Measurements from ENCODE around the gene SINHCAF.

Gene SINHCAF

GRCh38 chr12:31331242-31331641 is 5.3 kb upstream of the SINHCAF start:
- no peak for DNase-seq
- no peak for ATAC-seq

GRCh38 chr12:31326736-31327659 is 1.0 kb upstream of the SINHCAF start:
- no peak for DNase-seq
- no peak for ATAC-seq

- DNase-seq (no peak), ATAC-seq (no peak)
Observed at GRCh38 chr12:31325524-31325875, 450 bp downstream of the SINHCAF start.

DNA sequence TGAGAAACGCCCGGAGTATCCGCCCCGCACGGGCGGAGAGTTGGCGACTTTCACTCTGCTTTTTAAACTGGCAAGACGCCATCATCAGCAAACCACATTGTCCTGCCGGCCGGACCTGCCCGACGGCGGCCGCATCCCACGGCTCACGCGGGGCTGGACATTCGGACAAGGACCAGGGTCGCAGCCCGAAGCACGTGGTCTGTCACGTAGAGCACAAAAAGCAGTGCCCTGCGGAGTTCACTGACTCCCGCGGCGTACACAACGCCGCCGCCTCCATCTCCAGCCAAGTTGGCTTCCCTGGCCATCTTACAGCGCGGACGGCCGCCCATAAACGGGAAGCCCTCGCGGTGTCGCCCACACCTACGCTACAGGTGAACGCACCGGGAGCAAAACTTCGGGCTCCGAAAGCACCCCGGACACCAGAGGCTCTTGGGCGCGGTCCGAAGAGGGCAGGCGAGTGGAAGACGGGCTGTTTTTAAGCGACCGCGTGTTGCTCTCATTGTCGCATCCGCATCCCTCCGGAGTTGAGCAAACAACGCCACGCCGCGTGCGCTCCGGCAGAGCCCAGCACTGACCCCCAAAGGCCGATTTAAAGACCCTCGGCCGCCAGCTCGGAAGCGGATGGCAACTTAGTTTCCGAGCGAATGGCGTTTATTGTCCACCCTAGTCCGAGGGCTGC is 966 bp downstream of the SINHCAF start:
- peak; percentile 51 for DNase-seq
- no peak for ATAC-seq

- ATAC-seq (peak; percentile 44), DNase-seq (peak; percentile 71)
Observed at GRCh38 chr12:31324116-31324844, 1.7 kb downstream of the SINHCAF start.

- DNase-seq (peak; percentile 64), ATAC-seq (peak; percentile 25)
Observed at GRCh38 chr12:31323391-31324115, 2.4 kb downstream of the SINHCAF start.

- no peak for DNase-seq
- no peak for ATAC-seq
Observed at GRCh38 chr12:31322801-31323207, 3.1 kb downstream of the SINHCAF start.

- no peak for ATAC-seq
Observed at GRCh38 chr12:31321897-31322228, 4.1 kb downstream of the SINHCAF start.

DNA sequence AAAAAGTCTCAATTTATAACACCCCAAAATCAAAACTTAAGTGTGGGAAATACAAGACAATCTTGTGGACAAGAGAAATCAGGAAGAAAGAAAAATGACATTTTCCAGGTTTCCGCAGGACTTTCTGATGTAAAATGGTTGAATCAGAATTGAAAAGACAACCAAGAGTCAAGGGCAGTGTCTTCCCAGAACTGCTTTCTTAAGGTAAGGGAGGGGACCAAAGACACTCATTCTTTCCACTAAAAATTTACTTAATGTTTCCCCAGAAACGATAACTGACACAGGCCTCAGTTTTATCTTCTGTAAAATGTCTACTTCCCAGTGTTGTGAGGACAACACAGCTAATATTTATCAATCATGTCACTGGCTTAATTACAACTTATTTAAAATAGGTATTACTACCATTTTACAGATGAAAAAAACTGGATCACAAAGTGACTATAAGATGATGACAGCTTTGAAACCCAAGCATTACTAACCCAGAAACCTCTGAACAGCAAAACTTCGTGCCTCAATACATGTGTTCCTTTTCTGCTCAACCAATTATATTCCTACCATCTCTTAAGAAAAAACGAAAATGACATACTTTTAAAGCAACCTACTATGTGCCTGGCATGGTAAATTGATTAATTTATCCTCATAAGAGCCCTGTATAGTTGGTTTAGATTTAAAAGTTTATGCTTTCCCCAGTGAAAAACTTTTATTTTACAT is 4.6 kb downstream of the SINHCAF start:
- ATAC-seq: no peak
- no peak for DNase-seq

More at GRCh38 chr12:31321897-31322228, 4.1 kb downstream of the SINHCAF start:
- no peak for DNase-seq

DNA sequence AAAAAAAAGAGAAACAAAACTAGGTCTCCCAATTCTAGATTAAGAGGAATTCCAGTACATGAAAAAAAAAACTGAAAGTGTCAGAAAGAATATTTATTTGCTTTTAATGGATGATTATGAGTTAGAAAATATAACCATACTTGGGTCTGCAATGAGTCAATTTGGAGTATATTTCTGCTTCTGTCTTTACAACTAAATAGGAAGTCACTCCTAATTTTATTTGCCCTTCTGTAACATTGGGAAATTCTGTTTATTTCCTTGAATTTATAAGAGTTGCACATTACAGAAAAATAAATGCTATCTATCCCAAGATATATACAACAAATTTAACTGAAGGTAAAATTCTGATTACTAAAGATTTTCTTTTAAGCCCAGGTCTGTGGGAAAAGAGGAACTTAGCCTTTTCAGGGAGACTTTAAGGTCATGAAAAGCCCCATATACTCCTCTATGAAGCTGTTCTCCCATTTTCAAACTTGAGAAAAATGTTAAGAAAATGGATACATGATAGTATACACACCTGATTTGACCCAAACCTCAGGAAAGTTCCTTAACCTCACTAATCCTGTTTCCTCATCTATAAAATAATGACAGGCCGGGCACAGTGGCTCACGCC is 7.2 kb downstream of the SINHCAF start:
- ATAC-seq: no peak
- no peak for DNase-seq

- no peak for DNase-seq
- no peak for ATAC-seq
Observed at GRCh38 chr12:31317471-31318395, 8.2 kb downstream of the SINHCAF start.

- ATAC-seq (no peak), DNase-seq (no peak)
Observed at GRCh38 chr12:31316891-31317290, 9.1 kb downstream of the SINHCAF start.

GRCh38 chr12:31315784-31316465 is 10.0 kb downstream of the SINHCAF start:
- no peak for DNase-seq
- no peak for ATAC-seq

- no peak for DNase-seq
- no peak for ATAC-seq
Observed at GRCh38 chr12:31315044-31315715, 10.8 kb downstream of the SINHCAF start.

GRCh38 chr12:31312431-31312830 is 13.5 kb downstream of the SINHCAF start:
- ATAC-seq (no peak), DNase-seq (no peak)

DNA sequence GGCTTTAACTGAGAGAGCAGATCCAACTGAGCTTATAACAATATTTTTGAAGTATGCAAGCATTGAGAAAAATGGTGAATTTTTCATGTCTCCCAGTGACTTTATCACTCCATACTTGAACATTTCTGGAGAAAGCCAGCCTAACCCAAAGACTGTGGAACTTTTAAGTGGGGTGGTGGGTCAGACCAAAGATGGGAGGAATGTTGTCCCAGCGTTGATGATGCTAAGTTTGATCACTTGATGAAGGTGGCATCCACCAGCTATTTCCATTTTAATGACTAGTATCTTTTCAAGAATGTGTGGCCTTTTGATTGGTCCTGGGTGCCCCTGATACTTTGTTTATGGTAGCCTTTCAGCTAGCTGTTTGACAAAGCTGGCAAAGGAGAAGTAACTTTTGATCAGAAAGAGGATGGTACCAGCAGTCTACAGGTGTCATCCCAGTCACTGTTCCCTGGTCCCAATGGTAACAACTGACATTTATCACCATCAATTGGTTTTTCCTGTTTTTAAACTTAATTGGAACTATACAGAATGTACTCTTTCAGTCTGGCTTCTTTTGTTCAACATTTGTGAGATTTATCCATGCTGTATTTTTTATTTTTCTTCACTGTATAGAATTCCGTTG is 14.2 kb downstream of the SINHCAF start:
- ATAC-seq: no peak
- DNase-seq: no peak

DNA sequence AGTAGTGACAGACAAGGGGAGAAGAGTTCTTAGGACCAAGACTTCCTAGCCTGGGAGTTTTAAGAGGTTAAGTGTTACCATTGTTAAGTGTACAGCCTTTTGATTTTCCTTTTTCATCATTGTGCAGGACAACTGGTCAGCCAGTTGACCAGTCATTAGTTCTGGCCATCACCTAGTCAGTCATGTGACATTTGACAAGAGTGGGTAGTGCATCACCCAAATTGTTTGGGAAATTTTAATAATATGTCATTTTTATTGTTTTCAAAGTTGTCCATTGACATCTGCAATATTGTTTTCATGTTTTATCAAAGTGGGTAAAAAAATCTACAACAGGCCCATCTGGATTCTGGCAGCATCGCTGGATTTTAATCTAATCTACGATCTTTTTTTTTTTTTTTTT is 15.5 kb downstream of the SINHCAF start:
- no peak for ATAC-seq
- DNase-seq: no peak

DNA sequence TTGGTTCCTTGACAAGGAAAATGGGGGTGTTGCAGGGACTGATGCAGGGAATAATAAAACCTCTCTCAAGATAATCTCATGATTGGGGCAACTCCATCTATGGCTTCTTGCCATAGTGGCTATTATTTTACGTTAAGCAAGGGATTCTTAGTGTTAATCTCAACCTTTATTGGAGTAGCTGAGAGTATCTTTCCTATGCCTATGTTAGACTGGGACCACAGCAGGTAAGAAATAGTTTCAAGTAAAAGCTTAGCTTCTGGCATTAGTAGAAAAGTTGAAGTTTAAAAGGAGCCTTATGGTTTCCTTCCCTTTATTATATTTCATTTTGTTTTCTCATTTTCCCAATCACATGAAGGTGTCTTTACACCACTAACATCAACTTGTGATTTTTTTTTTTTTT is 16.7 kb downstream of the SINHCAF start:
- ATAC-seq: no peak
- DNase-seq: no peak
